ENCODE data around the gene ATP5PB. TPM values are rescaled to one million over a fixed set of nuclear protein-coding genes. Genes with fewer than 3 reads are reported as not detected.

The ATP5PB gene
- total RNA-seq, 1 donor from 2014 or later = 155 TPM

- Mint-ChIP-seq H3K4me3 (no peak overlapping the region), H3K27me3 (ENCODE audit: low read depth) (peaks cover 21% of the 10 kb centered on the region), H3K27ac (no peak overlapping the region), H3K4me1 (no peaks in the 10 kb centered on the region), H3K9me3 (peaks cover 4% of the 10 kb centered on the region), H3K36me3 (no peaks in the 10 kb centered on the region)
- TF ChIP-seq CTCF (IDR thresholded peaks at IDR 0.05; ENCODE audit: unreplicated experiment) = no peak
- DNase-seq (ENCODE audit: low spot score in 2 of 2, unreplicated experiment in 2 of 2) = no peak
These were observed 40.3 kb downstream of the ATP5PB start for GRCh38 chr1:111489604-111490003.

GRCh38 chr1:111490220-111490619 is 41.0 kb downstream of the ATP5PB start:
- Mint-ChIP-seq H3K4me3 (no peak overlapping the region), H3K4me1 (no peaks in the 10 kb centered on the region), H3K27me3 (ENCODE audit: low read depth) (peaks cover 27% of the 10 kb centered on the region), H3K27ac (no peak overlapping the region), H3K36me3 (no peaks in the 10 kb centered on the region), H3K9me3 (peaks cover 4% of the 10 kb centered on the region)
- TF ChIP-seq CTCF (IDR thresholded peaks at IDR 0.05; ENCODE audit: unreplicated experiment) = no peak
- DNase-seq (ENCODE audit: low spot score in 2 of 2, unreplicated experiment in 2 of 2) = no peak

- peaks cover 31% of the 10 kb centered on the region for H3K27me3 Mint-ChIP-seq (ENCODE audit: low read depth)
- no peaks in the 10 kb centered on the region for H3K36me3 Mint-ChIP-seq
- H3K4me3 Mint-ChIP-seq = no peak overlapping the region
- no peak overlapping the region for H3K27ac Mint-ChIP-seq
- no peaks in the 10 kb centered on the region for H3K4me1 Mint-ChIP-seq
- no peak for DNase-seq (ENCODE audit: low spot score in 2 of 2, unreplicated experiment in 2 of 2)
- peaks cover 4% of the 10 kb centered on the region for H3K9me3 Mint-ChIP-seq
- no peak for TF ChIP-seq CTCF (IDR thresholded peaks at IDR 0.05; ENCODE audit: unreplicated experiment)
These were observed 41.8 kb downstream of the ATP5PB start for GRCh38 chr1:111491070-111491469.

GRCh38 chr1:111496398-111496797 is 47.1 kb downstream of the ATP5PB start:
- no peak overlapping the region for H3K27ac Mint-ChIP-seq
- H3K9me3 Mint-ChIP-seq = peaks cover 8% of the 10 kb centered on the region
- H3K4me3 Mint-ChIP-seq = no peak overlapping the region
- no peak for DNase-seq (ENCODE audit: low spot score in 2 of 2, unreplicated experiment in 2 of 2)
- no peaks in the 10 kb centered on the region for H3K4me1 Mint-ChIP-seq
- H3K27me3 Mint-ChIP-seq (ENCODE audit: low read depth) = peaks cover 41% of the 10 kb centered on the region
- no peaks in the 10 kb centered on the region for H3K36me3 Mint-ChIP-seq
- TF ChIP-seq CTCF (IDR thresholded peaks at IDR 0.05; ENCODE audit: unreplicated experiment) = no peak

GRCh38 chr1:111497592-111497991 is 48.3 kb downstream of the ATP5PB start:
- H3K27ac Mint-ChIP-seq = no peak overlapping the region
- H3K36me3 Mint-ChIP-seq = no peaks in the 10 kb centered on the region
- no peak overlapping the region for H3K4me3 Mint-ChIP-seq
- no peak for TF ChIP-seq CTCF (IDR thresholded peaks at IDR 0.05; ENCODE audit: unreplicated experiment)
- H3K27me3 Mint-ChIP-seq (ENCODE audit: low read depth) = peaks cover 41% of the 10 kb centered on the region
- no peak for DNase-seq (ENCODE audit: low spot score in 2 of 2, unreplicated experiment in 2 of 2)
- no peaks in the 10 kb centered on the region for H3K4me1 Mint-ChIP-seq
- peaks cover 8% of the 10 kb centered on the region for H3K9me3 Mint-ChIP-seq
